ENCODE data around the gene SNX3.

SNX3 gene

DNA sequence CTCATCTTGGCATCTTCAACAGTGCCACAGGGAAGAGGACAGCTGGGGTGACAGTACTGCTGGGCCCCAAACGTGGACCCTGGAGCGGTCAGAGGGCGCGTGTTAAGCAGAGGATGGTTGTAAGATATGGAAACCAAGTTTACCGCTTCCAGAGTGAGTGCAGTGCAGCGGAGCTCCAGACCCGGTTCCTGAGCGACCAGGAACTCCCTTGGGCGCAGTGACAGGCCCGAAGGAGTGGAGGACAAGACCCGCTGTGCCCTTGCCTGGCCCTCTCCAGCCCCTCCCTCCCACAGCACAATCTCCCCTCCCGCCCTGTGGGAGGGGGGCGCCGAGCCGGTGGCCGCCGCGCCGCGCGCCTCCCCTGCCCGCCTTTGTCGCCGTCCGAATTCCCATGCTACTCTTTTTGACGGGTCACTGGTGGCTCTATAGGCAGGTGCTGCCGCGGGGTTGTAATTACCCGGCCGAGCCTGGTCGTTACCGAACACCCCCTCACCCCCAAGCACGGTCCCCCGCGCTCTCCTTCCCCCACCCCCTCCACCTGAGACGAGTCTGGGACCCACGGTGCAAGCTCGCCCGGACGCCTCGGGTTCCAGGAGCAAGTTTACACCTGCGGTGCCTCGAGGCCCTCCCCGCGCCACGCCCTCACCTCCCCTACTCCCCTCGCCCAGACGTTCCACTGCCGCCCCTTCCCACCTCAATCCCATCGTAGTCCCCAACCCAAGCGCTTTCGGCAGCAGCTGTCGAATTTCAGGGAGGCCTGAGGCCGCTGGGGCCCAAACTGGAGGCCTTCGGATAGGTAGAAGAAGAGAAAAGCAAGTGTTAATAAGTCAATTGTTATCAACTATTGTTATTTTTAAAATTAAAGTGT is 91.1 kb downstream of the SNX3 start:
- DNase-seq, result no peak

DNA sequence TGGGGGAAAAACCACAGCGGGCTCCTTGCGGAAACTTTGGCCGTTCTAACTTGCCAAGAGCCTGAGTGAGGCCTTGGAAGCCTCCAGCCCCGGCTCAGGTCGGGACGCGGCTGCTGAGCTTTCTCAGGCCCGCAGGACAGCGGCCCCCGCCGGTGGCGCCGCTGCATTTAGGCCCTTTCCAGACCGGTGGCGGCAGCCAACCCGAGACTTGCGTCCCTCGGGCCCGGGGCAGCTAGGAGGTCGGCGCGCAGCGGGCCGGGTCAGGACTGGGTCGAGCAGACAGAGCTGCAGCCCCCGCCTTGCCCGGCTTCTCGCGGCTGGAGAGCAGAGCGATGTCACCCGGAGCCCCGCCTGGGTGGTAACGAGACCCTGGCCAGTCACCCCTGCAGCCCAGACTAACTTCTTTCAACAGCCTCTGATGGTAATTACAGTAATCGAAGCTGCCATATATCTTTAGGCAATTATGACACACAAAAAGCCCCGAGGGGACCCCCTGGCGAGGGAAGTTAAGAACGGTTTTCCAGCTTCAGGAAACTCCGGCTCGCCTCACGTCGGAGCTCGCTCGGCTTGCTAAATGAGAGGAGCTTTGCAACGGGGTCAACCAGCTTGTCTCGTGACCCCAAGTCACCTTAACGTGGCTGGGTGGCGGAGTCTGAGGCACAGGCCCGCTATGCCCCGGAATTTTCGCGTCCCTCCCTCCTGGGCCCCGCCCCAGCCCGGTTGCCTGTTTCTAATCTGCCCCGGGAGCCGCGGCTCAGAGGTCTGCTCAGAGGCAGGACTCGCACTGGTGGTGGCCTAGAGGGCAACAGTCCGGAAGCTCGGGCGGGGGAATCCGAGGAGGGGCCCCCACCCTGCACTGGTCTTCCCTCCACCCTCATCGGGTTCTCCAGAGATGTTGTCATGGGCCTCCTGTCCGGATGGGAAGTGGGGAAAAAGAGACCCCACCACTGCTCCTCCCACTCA is 92.1 kb downstream of the SNX3 start:
- no peak for DNase-seq

DNA sequence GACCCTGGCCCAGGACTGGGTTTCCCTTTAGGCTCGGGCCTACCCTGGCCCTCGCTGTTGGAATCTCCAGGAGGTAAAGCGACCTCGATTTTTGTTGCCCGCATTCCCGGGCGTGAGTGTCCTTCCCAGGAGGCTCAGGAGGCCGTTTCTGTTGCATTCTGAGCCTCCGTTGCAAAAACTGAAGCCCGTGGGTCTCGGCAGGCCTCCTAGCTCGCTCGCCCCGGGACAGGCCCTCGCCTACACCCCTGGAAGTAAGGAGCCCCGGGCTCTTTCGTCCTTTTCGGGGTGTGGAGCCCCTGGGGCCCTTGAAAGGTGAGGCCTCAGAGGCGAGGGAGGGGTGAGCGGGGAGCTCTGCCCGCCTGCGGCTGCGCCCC is 92.8 kb downstream of the SNX3 start:
- DNase-seq, result no peak

DNA sequence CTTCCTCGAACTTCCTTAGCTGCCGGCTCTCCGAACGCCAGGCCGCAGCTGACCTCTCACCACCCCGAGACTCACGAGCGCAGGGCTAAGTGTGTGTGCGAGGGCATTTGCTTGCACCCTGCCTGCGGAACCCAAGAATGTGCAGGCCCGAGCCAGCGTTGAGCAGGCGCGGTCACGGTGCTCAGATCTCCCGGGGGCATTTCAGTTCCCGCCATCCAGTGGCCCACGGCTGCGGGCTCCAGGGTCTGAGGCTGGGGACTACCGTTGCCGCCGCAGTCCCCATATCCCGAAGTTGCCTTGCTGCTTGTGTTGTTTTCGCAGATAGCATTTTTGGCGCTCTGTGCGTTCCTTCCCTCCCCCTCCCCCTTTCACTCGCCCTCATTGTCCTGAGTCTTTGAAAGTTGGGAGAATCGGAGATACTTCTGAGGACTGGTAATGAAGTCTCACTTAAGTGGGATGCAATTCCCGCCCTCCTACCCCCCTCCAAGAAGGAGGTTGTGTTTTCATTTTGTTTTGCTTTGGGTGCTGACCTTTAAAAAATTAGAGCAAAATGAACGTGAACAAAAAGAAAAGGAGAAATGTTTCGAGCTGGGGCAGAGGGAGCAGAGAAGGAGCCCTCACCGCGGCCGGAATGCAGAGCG is 93.3 kb downstream of the SNX3 start:
- no peak for DNase-seq

DNA sequence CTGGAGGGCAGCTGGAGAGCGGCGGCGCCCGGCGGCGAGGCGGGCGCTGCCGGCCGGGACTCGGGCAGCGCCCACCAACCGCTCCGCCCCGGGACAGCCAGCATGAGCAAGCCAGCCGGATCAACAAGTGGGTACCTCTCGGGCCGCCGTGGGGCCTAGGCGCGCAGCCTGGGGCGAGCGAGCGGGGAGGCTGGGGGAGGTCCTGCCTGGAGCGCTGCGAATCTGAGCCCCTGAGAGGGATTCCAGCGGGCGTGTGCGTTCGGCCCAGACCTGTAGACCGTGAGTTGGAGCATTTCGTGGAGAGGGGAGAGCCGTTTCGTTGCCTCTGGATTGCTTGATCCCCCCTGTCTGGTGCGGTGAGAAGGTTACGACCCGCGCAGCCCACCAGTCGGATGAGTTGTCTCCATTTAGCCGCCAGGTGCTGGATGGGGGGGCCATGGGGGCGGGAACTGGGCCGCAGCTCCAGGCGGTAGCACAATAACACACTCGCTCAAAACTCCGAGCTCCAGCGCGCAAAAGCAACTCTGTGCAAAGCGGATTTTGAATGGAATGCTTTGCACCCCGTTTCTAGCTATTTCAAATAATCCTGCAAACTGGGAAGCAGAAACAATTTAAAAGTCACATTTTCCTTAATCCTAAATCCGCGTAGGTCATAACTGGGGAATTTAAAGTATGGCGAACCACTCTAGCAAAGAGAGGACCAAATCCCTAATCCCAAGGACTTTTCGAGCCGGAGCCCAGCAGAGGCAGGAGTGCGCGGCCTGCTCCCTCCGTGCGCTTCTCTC is 94.0 kb downstream of the SNX3 start:
- DNase-seq, result no peak

DNA sequence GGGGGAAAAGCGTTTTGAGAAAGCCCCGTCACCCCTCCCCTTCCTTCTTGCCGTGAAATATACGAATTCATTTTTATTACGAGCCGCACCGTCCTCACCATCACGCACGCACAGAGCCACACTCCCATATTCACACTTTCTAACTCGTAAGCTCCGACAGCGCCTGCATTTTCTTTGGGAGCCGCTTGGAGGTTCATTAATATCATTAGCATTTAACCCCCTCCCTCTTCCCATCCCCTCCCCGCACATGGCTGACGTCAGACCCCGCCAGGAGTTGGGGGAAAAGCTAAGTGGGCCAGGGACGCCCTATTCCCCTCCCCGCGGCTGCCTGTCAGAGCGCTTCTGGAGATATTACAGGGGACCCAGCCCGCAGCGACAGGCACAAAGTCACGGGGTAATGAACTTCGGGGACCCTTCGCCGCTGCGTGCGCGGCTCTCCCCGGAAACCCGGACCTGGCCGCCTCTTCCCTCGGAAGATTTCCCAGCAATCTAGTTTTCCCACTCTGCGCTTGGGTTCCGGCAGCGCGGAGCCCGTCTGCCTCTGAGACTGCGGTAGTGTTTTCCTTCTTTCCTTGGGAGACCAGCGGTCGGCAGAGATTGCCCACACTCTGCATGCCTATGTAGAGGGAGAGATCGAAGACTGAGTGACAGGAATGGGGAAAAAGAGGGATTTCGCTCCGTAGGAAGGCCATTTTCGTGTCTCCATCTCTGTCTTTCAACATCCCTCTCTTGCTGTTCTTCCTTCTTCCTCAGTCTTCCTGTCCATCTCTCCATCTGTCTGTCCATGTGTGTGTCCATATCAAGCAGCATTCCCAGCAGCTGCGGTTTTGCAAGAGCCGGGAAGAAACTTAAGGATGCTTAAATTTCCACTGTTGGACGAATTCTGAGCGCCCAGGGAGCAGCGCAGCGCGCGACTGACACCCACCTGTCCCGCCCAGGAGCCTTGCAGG is 94.9 kb downstream of the SNX3 start, which contains the start of gene NR2E1:
NR2E1 (plus strand) TSS at position 309 of the 950 bp plus-strand sequence. CDS start 744 bp downstream, outside the sequence.
- no peak for DNase-seq

DNA sequence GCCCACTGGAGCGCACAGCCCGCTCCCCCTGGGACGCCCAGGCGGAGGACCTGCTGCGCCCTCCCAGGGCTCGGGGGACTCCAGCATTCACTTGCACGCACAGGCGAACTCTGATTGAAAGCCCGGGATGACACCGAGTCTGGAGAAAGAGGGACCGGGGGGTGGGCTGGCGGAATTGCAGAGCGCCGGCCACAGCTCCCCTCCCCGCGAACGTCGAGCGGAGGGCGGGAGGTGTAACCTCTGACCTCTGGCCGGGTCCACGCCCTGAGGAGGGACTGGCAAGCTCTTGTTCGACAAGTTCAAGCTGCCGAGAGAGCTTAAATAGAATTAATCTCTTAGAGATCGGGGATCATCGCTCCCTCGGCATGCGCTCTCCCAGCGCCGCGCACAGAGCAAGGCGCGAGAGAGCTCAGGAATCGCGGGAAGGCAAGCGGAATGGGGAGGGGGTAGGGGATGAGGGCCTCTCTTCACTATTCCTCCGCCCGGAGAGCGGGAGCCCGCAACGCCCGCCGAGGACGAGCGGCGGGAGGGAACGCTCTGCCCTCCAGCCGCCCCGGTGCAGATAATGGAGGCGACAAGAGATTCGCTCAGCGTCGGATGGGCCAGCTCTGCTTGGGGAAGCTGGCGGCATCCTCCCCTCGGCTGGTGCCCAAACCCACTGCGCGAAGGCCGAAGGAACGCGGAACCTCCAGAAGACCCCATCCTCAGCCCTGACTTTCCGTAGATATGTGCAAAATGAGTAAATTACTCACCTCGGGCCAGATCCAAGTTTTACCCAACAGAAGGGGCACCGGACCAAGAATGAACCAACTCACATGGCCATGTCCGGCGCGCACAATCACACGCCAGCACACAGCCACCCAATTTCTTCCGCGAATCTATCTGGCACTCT is 95.8 kb downstream of the SNX3 start:
- no peak for DNase-seq

DNA sequence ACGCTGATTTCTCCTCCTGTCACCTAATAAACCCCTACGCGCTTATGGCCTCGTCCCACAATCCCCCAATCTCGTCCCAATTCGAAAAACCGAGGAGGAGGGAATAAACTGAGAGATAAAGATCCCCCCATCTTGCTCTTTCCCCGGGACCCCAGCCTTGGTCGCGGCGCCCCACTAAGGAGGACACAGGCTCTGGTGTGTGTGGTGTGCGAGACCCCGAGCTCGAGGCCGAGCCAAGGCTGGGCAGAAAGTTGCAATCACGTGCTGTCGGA is 96.4 kb downstream of the SNX3 start:
- DNase-seq, result no peak

DNA sequence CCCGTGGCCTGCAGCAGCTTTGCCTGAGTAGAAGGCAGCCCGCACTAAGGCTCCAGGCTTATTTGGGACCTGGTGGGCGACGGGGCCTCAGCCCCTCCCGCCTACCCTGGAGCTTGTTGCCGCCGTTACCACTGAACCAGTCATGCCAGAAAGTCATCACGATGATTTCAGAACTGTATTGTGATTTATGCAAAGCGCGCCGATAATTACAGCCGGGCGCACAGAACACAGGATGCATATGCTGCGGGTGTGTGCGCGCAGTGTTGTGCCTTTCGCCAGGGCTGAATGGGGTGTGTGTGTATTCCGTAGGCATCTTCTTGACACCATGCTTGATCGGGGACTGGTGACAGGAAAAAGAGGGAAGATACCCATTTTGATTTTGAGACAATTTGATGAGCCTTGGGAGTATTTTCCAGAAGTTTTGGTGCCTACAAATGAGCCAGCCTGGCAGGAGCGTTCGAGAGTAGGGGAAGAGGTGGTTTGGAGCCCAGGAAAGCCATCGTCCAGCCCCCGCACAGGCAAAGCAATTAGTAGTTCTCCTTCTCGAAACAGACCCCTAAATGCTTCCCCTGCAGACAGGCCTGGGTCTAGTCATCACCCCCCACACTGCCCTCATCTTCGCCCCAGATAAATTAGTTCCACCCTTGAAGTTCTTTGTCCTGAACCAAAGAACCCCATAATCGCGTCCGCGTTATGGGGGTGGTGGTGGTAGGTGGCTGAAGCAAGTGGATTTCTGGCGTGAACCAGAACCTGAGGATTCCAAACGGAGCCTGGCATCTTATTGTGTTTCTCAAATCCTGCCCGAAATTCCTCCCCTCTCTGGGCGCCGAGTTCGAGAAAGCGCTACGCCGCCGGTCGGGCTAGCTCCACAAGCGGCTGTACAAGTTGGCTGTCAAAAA is 96.9 kb downstream of the SNX3 start:
- no peak for DNase-seq

DNA sequence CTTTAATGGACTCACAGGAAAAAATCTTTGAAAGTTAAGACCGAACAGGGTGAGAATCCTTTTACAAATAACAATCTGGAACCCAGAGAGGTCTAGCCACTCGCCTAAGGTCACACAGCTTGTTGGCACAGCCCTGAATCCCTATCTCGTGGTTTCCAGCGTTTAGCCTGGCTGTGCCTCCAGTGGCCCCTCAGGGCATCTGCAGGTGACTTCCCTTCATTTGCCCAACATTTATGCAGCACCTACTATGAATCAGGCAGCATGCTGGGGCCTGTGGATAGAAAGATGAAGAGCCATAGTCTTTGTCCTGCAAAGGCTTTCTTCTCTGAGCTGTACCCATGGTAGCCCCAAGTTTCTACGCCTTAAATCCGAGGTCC is 97.6 kb downstream of the SNX3 start:
- DNase-seq, result no peak

DNA sequence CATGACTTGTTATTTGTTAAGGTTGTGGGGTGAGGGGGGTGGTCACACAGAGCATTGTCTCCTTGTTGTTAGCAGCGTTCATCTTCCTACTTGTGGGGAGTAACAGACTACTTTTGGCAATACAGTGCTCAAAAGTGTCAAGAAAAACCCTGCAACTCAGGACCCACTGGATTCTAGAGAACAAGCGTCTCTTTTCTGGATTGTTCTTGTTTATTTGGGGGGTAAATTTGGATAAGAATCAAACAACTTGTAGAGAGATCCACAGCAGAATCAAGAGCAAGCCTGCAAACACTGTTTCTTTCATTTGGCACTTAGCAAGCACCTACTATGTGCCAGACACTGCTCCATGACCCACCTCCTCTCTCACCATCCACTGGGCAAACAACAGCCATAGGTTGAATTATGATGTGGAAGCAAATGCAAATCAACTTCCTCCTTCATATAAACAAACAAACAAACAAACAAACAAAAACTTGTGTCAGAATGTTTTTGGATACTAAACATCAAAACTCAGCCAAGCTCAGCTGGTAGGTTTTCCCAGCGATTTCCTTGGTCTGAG is 99.0 kb downstream of the SNX3 start:
- DNase-seq, result no peak

All from stimulated activated CD4-positive, alpha-beta T cell treated with anti-CD3 and anti-CD28 coated beads, Interleukin-4, amount 100 ng/mL, for 4 hours (primary cell).